BJ (cell line): Measurements from ENCODE around the gene INKA2. TPM values are rescaled to one million over a fixed set of nuclear protein-coding genes. Genes with fewer than 3 reads are reported as not detected.

ENCODE experiments used
- CTCF ChIA-PET: fragments of 350-600 bp; formaldehyde crosslinking; extraction: SDS; loops from one replicate; lab custom pipeline; 2021; ENCODE audit warnings: antibody characterized with exemption, inconsistent platforms; lab: Yijun Ruan, JAX
- POLR2A ChIA-PET: fragments of 300-600 bp; sonication (Branson Sonifier 250); formaldehyde crosslinking; extraction: SDS; loops from one replicate; lab custom pipeline; 2021; ENCODE audit warnings: antibody characterized with exemption; lab: Charles Lee
- DNase-seq: peaks from one replicate; pipeline ENCODE4 v3.0.0-alpha.2; 2011; ENCODE audit warnings: low read depth
- H3K27me3 ChIP-seq: 2 replicates; pipeline ENCODE4 v1.6.0; 2011; ENCODE audit warnings: low read length; ENCODE audit not compliant: control insufficient read depth, insufficient read depth
- H3K36me3 ChIP-seq: 2 replicates; pipeline ENCODE4 v1.5.1; 2011; ENCODE audit warnings: low read length; ENCODE audit not compliant: control insufficient read depth, insufficient read depth
- H3K4me3 ChIP-seq: 2 replicates; pipeline ENCODE4 v1.5.1; 2011; ENCODE audit warnings: low read depth, mild to moderate bottlenecking, control low read depth, low read length
- CTCF ChIP-seq: IDR thresholded peaks from 2 replicates; pipeline ENCODE4 v1.5.1; 2011; ENCODE audit warnings: low read depth, mild to moderate bottlenecking, control low read depth, inconsistent platforms, low read length, moderate library complexity; ENCODE audit not compliant: insufficient read depth
- polyA minus RNA-seq: library from RNA; depleted of rRNA, polyadenylated mRNA; stranded (reverse); fragments of >200 nt; gene quantifications from 2 replicates; pipeline ENCODE4 v1.2.3, GENCODE V29; 2011; rRNA and poly(A)+ RNA removed
- polyA plus RNA-seq: library from polyadenylated mRNA; depleted of rRNA; stranded (reverse); fragments of >200 nt; gene quantifications from 2 replicates; pipeline ENCODE4 v1.2.3, GENCODE V29; 2011; rRNA removed

Gene INKA2
- polyA plus RNA-seq (2.3 and 2.8 TPM in 2 replicates), polyA minus RNA-seq (1.9 and 4.8 TPM in 2 replicates)

GRCh38 chr1:111739194-111739924 is at the start of gene INKA2:
TSS of gene INKA2 (minus strand) at chr1:111739395. CDS start at chr1:111739242, 153 bp downstream.
- Histone ChIP-seq H3K27me3 (no peaks in the 10 kb centered on the region), H3K36me3 (no peaks in the 10 kb centered on the region), H3K4me3 (peak within 1 kb of the TSS; percentile 62)
- ChIA-PET CTCF (interaction anchor here (0.6 to 4.0 kb wide), 7 partner anchors 8 to 231 kb away, joined by 3 to 14 read pairs (median 4); no protein-coding TSS in a partner anchor), POLR2A (interaction anchor here (0.7 to 1.2 kb wide), 2 partner anchors 50 to 232 kb away, joined by 5 to 6 read pairs; no protein-coding TSS in a partner anchor)
- TF ChIP-seq CTCF = no peak
- DNase-seq = no peak

GRCh38 chr1:111786669-111787207 is 47.5 kb upstream of the INKA2 start:
- H3K4me3 ChIP-seq = no peak overlapping the region
- ChIA-PET POLR2A (no interaction called here), CTCF (interaction anchor here (1.0 kb wide), 1 partner anchor 17 kb away, joined by 4 read pairs; no protein-coding TSS in a partner anchor)
- DNase-seq = no peak
- TF ChIP-seq CTCF = no peak
- H3K36me3 ChIP-seq = no peaks in the 10 kb centered on the region
- H3K27me3 ChIP-seq = peaks cover 4% of the 10 kb centered on the region

DNA sequence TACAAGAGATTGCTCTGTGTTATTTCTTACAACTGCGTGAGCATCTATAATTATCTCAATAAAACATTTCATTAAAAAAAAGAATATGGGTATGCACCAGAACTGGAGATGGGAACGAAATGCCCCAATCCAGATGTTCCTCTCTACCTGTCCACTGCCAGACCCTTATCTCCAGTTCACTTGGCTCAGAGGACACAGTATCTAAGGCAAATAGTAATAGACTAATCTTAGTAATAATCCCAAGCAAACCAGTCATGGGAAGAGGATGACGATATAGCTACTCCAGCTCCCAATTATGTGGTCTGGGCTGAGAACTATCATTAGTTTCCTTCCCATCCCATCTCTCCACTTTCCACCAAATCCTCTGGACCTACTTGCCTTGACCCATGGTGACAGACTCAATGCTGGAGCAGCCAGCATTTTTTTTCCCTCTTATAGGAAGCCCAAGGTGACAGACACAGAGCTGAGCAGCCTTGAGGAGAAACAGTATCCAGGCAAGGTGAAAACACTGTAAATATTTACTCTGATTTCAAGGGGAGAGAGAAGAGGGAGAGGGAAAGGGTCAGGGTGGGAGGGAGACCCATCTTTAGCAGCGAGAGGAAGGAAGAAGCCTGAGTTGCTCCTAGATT is 45.2 kb upstream of the INKA2 start:
- POLR2A ChIA-PET = no interaction called here
- Histone ChIP-seq H3K4me3 (no peak overlapping the region), H3K36me3 (no peaks in the 10 kb centered on the region), H3K27me3 (peaks cover 4% of the 10 kb centered on the region)
- CTCF ChIA-PET = interaction anchor here (0.8 kb wide), 1 partner anchor 15 kb away, joined by 3 read pairs; no protein-coding TSS in a partner anchor
- no peak for TF ChIP-seq CTCF
- DNase-seq = no peak

DNA sequence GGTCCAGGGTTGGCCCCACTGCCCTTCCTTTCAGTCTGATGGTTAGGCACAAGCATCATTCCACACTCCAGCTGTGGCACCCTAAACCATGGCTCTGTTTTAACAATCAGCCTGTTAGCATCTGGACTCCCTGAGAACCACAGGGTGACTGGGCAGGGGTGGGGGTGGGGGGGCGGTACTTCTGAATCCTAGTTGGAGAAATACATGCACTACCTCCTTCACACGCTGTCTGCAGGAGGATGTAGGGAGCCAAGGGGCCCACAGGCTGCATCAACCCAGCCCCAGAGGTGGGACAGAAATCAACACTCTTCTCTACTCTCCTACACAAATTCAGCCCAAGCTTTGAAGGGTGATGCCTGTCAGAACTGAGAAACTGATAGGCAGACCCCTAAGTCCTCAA is 40.4 kb upstream of the INKA2 start:
- TF ChIP-seq CTCF = no peak
- POLR2A ChIA-PET = no interaction called here
- no peaks in the 10 kb centered on the region for H3K27me3 ChIP-seq
- DNase-seq = no peak
- H3K4me3 ChIP-seq = no peak overlapping the region
- CTCF ChIA-PET = no interaction called here
- H3K36me3 ChIP-seq = no peaks in the 10 kb centered on the region

DNA sequence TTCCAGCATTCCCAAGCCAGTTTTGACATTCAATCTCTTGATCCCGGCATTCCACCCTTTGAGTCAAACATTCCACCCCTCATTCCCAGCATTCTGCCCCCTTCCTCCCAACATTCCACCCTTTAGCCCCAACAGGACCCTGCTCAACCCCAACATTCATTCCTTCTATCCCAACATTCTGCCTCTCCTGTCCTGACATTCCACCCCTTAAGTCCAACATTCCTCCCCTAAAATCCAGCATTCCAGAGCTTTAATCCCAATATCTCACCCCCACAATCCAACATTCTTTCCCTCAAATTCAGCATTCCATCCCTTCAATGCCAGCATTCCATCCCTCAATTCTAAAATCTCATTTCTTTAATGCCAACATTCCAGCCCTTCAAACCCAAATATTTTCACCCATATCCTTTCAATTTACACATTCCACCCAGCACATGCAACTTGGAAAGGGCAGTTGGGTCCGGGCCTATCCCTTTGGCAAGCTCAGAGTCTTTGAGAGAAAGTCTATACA is 39.4 kb upstream of the INKA2 start:
- CTCF ChIA-PET = interaction anchor here (0.6 to 2.2 kb wide), 2 partner anchors 9 to 237 kb away, joined by 3 to 9 read pairs; no protein-coding TSS in a partner anchor
- Histone ChIP-seq H3K36me3 (no peaks in the 10 kb centered on the region), H3K27me3 (no peaks in the 10 kb centered on the region), H3K4me3 (no peak overlapping the region)
- no peak for DNase-seq
- POLR2A ChIA-PET = no interaction called here
- TF ChIP-seq CTCF = no peak
